Measurements from ENCODE around the gene GTPBP3. TPM values are rescaled to one million over a fixed set of nuclear protein-coding genes. Genes with fewer than 3 reads are reported as not detected.

GTPBP3 gene
- total RNA-seq, 1 experiment from 2014 or later = 62.9 TPM

DNA sequence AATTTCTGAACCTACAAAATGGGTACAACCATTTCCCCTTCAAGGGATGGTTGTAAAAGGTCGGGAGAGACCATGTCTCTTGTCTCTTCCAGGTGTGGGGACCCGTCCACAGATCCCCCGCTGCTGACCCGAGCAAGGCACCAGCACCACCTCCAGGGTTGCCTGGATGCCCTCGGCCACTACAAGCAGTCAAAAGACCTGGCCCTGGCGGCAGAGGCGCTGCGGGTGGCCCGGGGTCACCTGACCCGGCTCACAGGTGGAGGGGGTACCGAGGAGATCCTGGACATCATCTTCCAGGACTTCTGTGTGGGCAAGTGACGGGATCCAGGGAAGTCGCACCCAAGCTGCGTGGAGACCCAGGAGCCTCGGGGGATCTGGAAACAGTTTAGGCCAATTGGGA lies 4.0 kb downstream of the GTPBP3 start:
- no peaks in the 10 kb centered on the region; a peak in 1 of 5 replicates for H3K9me3 Mint-ChIP-seq
- no peak overlapping the region for H2BK120ac ChIP-seq (ENCODE audit: low read depth, low read length, poor library complexity, severe bottlenecking)
- peaks cover 15 to 35% of the 10 kb centered on the region in 2 experiments for H3K4me1 Mint-ChIP-seq
- H2BK12ac ChIP-seq (ENCODE audit: insufficient read length, low read depth, low read length) = no peak overlapping the region
- H3K9me3 ChIP-seq (ENCODE audit: control insufficient read depth, low read depth, low read length) = no peaks in the 10 kb centered on the region
- no peaks in the 10 kb centered on the region for H3K79me2 ChIP-seq (ENCODE audit: insufficient read depth, low read length)
- H3K23me2 ChIP-seq (ENCODE audit: insufficient read length, low read depth, low read length, poor library complexity, severe bottlenecking) = peaks cover 12% of the 10 kb centered on the region
- peaks cover 2% of the 10 kb centered on the region; the same call in 1 of the 2 replicates for H3K4me1 ChIP-seq (ENCODE audit: insufficient read depth, low read length)
- WGBS (ENCODE audit: extremely low coverage, insufficient read length, low lambda C conversion rate) = no CpG with 5 or more reads among the region's 15 CpGs
- no peak overlapping the region for H3K14ac ChIP-seq (ENCODE audit: insufficient read depth, low read length)
- H4K8ac ChIP-seq (replicated peaks; ENCODE audit: insufficient read length, low read depth, low read length) = no peak overlapping the region
- H3T11ph ChIP-seq (ENCODE audit: low read length) = no peak overlapping the region
- no peak overlapping the region for H3K9ac ChIP-seq (ENCODE audit: extremely low read depth, insufficient read length, low read length)
- DNase-seq = no peak
- TF ChIP-seq, protein P1, sequence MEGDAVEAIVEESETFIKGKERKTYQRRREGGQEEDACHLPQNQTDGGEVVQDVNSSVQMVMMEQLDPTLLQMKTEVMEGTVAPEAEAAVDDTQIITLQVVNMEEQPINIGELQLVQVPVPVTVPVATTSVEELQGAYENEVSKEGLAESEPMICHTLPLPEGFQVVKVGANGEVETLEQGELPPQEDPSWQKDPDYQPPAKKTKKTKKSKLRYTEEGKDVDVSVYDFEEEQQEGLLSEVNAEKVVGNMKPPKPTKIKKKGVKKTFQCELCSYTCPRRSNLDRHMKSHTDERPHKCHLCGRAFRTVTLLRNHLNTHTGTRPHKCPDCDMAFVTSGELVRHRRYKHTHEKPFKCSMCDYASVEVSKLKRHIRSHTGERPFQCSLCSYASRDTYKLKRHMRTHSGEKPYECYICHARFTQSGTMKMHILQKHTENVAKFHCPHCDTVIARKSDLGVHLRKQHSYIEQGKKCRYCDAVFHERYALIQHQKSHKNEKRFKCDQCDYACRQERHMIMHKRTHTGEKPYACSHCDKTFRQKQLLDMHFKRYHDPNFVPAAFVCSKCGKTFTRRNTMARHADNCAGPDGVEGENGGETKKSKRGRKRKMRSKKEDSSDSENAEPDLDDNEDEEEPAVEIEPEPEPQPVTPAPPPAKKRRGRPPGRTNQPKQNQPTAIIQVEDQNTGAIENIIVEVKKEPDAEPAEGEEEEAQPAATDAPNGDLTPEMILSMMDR (conservative IDR thresholded peaks at IDR 0.05) = no peak
- 0 out of 7 replicates have a peak overlapping the region, but pooled peaks of 1 of the 3 experiments have one; percentile 27 for H3K27ac Mint-ChIP-seq
- no peak overlapping the region for H3K4ac ChIP-seq (ENCODE audit: low read depth, low read length)
- H4K20me1 ChIP-seq (ENCODE audit: control insufficient read depth, insufficient read depth, insufficient read length) = no peaks in the 10 kb centered on the region
- H2BK20ac ChIP-seq (ENCODE audit: low read depth, low read length, poor library complexity, severe bottlenecking) = no peak overlapping the region
- H3K56ac ChIP-seq (ENCODE audit: insufficient read length, low read depth, low read length) = no peak overlapping the region
- no peaks in the 10 kb centered on the region for H3K79me1 ChIP-seq (ENCODE audit: insufficient read depth, low read depth, low read length, poor library complexity, severe bottlenecking)
- no peaks in the 10 kb centered on the region for H3K27me3 Mint-ChIP-seq (ENCODE audit: low read depth)
- no peak overlapping the region for H3K4me3 Mint-ChIP-seq
- peaks cover 10 to 35% (median 23%) of the 10 kb centered on the region in 3 experiments; a peak in 5 of 7 replicates for H3K36me3 Mint-ChIP-seq (ENCODE audit: insufficient read depth in 1 of 3, low read depth in 3 of 3)
- H3K27me3 ChIP-seq (ENCODE audit: insufficient read depth, low read length) = no peaks in the 10 kb centered on the region
- H2AK5ac ChIP-seq (ENCODE audit: insufficient read length, low read length) = no peak overlapping the region
- H4K5ac ChIP-seq (ENCODE audit: insufficient read length, low read depth, low read length) = no peak overlapping the region
- H3K18ac ChIP-seq (ENCODE audit: insufficient read length, low read depth, low read length) = no peak overlapping the region
- H4K91ac ChIP-seq (ENCODE audit: insufficient read length, low read depth, low read length) = no peak overlapping the region
- H2BK5ac ChIP-seq (ENCODE audit: insufficient read length, low read length) = no peak overlapping the region
- H2AFZ ChIP-seq (ENCODE audit: low read length) = no peak overlapping the region
- H3K27ac ChIP-seq (ENCODE audit: insufficient read length, low read depth, low read length) = no peak overlapping the region
- no peak overlapping the region for H2BK15ac ChIP-seq (ENCODE audit: low read depth, low read length)
- H3K23ac ChIP-seq (ENCODE audit: insufficient read length, low read depth, low read length) = no peak overlapping the region
- H3K4me2 ChIP-seq (ENCODE audit: insufficient read depth, insufficient read length, low read length) = no peak overlapping the region

Measured in H9 (cell line).